ENCODE results near the gene WDR17. TPM values are rescaled to one million over a fixed set of nuclear protein-coding genes. Genes with fewer than 3 reads are reported as not detected.

Gene WDR17
- total RNA-seq, 1 donor from 2014 or later = 3.4 TPM

DNA sequence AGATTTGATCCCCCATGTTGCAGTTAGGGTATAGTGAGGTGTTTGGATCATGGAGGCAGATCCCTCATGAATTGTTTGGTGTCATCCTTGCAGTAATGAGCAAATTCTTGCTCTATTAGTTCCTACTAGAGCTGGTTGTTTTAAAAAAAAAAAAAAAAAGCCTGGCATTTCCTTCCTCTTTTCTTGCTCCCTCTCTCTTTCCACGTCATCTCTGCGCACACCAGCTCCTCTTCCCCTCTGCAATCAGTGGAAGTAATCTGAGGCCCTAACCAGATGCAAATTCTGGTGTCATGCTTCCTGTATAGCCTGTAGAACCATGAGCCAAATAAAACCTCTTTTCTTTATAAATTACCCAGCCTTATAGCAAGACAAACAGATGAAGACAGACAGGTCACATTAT lies 24.5 kb downstream of the WDR17 start:
- Histone ChIP-seq H3K27me3 (no peaks in the 10 kb centered on the region), H3K27ac (no peak overlapping the region), H3K9me3 (no peaks in the 10 kb centered on the region), H3K36me3 (no peaks in the 10 kb centered on the region), H3K4me1 (no peaks in the 10 kb centered on the region), H3K4me3 (no peak overlapping the region)
- intact Hi-C loops (cut with DNase I) = no loop called here
- TF ChIP-seq CTCF (IDR thresholded peaks at IDR 0.05) = no peak
- no peak for DNase-seq (ENCODE audit: low spot score in 2 of 2)

GRCh38 chr4:176099314-176099713 lies 33.7 kb downstream of the WDR17 start:
- DNase-seq (ENCODE audit: low spot score in 2 of 2) = no peak
- H3K4me1 ChIP-seq = no peaks in the 10 kb centered on the region

GRCh38 chr4:176102414-176103063 lies 36.9 kb downstream of the WDR17 start:
- Histone ChIP-seq H3K36me3 (no peaks in the 10 kb centered on the region), H3K4me3 (no peak overlapping the region), H3K4me1 (no peaks in the 10 kb centered on the region), H3K27me3 (no peaks in the 10 kb centered on the region), H3K27ac (no peak overlapping the region), H3K9me3 (no peaks in the 10 kb centered on the region)
- DNase-seq (ENCODE audit: low spot score in 2 of 2) = no peak
- intact Hi-C loops (cut with DNase I) = no loop called here
- no peak for TF ChIP-seq CTCF (IDR thresholded peaks at IDR 0.05)

More at GRCh38 chr4:176099314-176099713, 33.7 kb downstream of the WDR17 start:
- Histone ChIP-seq H3K36me3 (no peaks in the 10 kb centered on the region), H3K27me3 (no peaks in the 10 kb centered on the region), H3K4me3 (no peak overlapping the region), H3K27ac (no peak overlapping the region), H3K9me3 (no peaks in the 10 kb centered on the region)
- intact Hi-C loops (cut with DNase I) = no loop called here
- no peak for TF ChIP-seq CTCF (IDR thresholded peaks at IDR 0.05)

GRCh38 chr4:176107695-176108094 lies 42.1 kb downstream of the WDR17 start:
- intact Hi-C loops (cut with DNase I) = no loop called here
- no peak for DNase-seq (ENCODE audit: low spot score in 2 of 2)
- H3K4me3 ChIP-seq = no peak overlapping the region

DNA sequence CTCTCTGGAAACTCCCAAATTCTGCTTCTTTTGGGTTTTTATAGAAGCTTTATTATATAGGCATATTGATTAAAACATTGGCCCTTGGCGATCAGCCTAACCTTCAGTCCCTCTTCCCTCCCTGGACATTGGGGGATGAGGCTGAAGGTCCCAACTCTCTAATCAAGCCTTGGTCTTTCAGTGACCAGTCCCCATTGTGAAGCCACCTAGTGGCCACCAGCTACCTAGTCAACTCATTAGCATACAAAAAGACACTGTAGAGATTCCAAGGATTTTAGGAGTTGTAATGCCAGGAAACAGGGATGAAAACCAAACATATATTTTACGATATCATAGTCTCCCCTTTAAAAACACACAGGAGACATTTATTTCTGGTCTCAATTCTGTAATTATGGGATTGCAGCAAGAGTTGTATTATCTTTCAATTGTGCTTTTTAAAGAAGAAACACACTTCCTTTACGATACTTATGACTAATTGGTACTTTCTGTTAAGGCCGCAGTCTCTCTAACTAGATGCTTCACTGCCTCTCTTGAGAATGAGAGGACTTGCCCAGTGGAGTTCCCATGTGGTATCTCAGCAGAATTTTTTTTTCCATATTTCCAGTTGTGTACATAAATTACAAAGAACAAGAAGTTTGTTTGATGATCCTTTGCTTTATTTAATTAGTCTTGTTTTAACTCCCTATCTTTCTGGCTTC lies 58.2 kb downstream of the WDR17 start:
- peak in 2 of 3 experiments; percentile 34 to 39 for TF ChIP-seq CTCF (IDR thresholded peaks at IDR 0.05)
- intact Hi-C loops (cut with DNase I) = loop anchor here (5.0 kb wide), 1 partner anchor 92 kb away; no protein-coding TSS in a partner anchor
- no peak overlapping the region for H3K4me3 ChIP-seq
- H3K27me3 ChIP-seq = no peaks in the 10 kb centered on the region
- DNase-seq (ENCODE audit: low spot score in 2 of 2) = no peak
- no peak overlapping the region for H3K27ac ChIP-seq
- no peaks in the 10 kb centered on the region for H3K36me3 ChIP-seq
- no peaks in the 10 kb centered on the region for H3K4me1 ChIP-seq
- no peaks in the 10 kb centered on the region for H3K9me3 ChIP-seq

More at GRCh38 chr4:176107695-176108094, 42.1 kb downstream of the WDR17 start:
- no peak for TF ChIP-seq CTCF (IDR thresholded peaks at IDR 0.05)
- Histone ChIP-seq H3K27ac (no peak overlapping the region), H3K27me3 (no peaks in the 10 kb centered on the region), H3K36me3 (no peaks in the 10 kb centered on the region), H3K4me1 (no peaks in the 10 kb centered on the region), H3K9me3 (no peaks in the 10 kb centered on the region)
